Fibroblast of lung (primary cell): Measurements from ENCODE around the gene KRTAP21-3. TPM values are rescaled to one million over a fixed set of nuclear protein-coding genes. Genes with fewer than 3 reads are reported as not detected.

ENCODE experiments used
- DNase-seq, 2 donors: peaks; one replicate each; pipeline versions ENCODE4 v3.0.0 to v3.0.0-alpha.2; 2010; ENCODE audit warnings: low read depth in 2 of 2
- H2AFZ ChIP-seq: 2 replicates; pipeline ENCODE4 v1.5.1; 2012; ENCODE audit warnings: low read length, control low read depth, inconsistent platforms
- H3K27ac ChIP-seq: 2 replicates; pipeline ENCODE4 v1.5.1; 2011; ENCODE audit warnings: low read length, control low read depth; ENCODE audit not compliant: insufficient read depth
- H3K27me3 ChIP-seq: 2 replicates; pipeline ENCODE4 v1.5.1; 2011; ENCODE audit warnings: mild to moderate bottlenecking, low read length; ENCODE audit not compliant: control insufficient read depth, insufficient read depth
- H3K36me3 ChIP-seq: 2 replicates; pipeline ENCODE4 v1.5.1; 2011; ENCODE audit warnings: low read length; ENCODE audit not compliant: control insufficient read depth, insufficient read depth
- H3K4me1 ChIP-seq: 2 replicates; pipeline ENCODE4 v1.5.1; 2011; ENCODE audit warnings: low read length; ENCODE audit not compliant: control insufficient read depth, insufficient read depth; ENCODE audit errors: extremely low read depth
- H3K4me2 ChIP-seq: 2 replicates; pipeline ENCODE4 v1.5.1; 2011; ENCODE audit warnings: low read length, control low read depth; ENCODE audit not compliant: insufficient read depth; ENCODE audit errors: extremely low read depth
- H3K4me3 ChIP-seq, 4 experiments: fragments of 200-600 bp in 1 of 4; sonication (generic) in 1 of 4; replicated peaks in 1 of 4; 2 replicates each; pipeline ENCODE4 v1.5.1; 2011 to 2016; ENCODE audit warnings: low read length in 4 of 4, low read depth in 3 of 4, mild to moderate bottlenecking in 3 of 4, control low read depth in 2 of 4, inconsistent platforms in 1 of 4, mixed read lengths in 1 of 4; ENCODE audit not compliant: insufficient read depth in 1 of 4; ENCODE audit errors: control extremely low read depth in 1 of 4
- H3K79me2 ChIP-seq: 2 replicates; pipeline ENCODE4 v1.5.1; 2012; ENCODE audit warnings: mild to moderate bottlenecking, low read length, inconsistent platforms; ENCODE audit not compliant: control insufficient read depth, insufficient read depth
- H3K9ac ChIP-seq: 2 replicates; pipeline ENCODE4 v1.5.1; 2011; ENCODE audit warnings: mild to moderate bottlenecking, low read length, control low read depth; ENCODE audit not compliant: insufficient read depth
- H3K9me3 ChIP-seq: 2 replicates; pipeline ENCODE4 v1.5.1; 2012; ENCODE audit warnings: low read depth, low read length; ENCODE audit not compliant: control insufficient read depth, insufficient read depth
- H4K20me1 ChIP-seq: 2 replicates; pipeline ENCODE4 v1.5.1; 2011; ENCODE audit warnings: low read length; ENCODE audit not compliant: control insufficient read depth, insufficient read depth; ENCODE audit errors: extremely low read depth
- CTCF ChIP-seq, 2 donors: IDR thresholded peaks in 1 of 2; conservative IDR thresholded peaks in 1 of 2; 1 replicate in 1 of 2; 2 replicates in 1 of 2; pipeline ENCODE4 v1.5.1; 2011 to 2012; ENCODE audit warnings: low read length in 2 of 2, control low read depth in 1 of 2, inconsistent platforms in 1 of 2, low read depth in 1 of 2, mild to moderate bottlenecking in 1 of 2
- EZH2 ChIP-seq: IDR thresholded peaks from 2 replicates; pipeline ENCODE4 v1.5.1; 2012; ENCODE audit warnings: low read length, control low read depth, mild to moderate bottlenecking; ENCODE audit errors: missing control alignments
- polyA plus RNA-seq, 2 donors: library from polyadenylated mRNA; depleted of rRNA in 1 of 2; stranded (reverse) in 1 of 2; unstranded in 1 of 2; fragments of >200 nt; gene quantifications; 2 replicates each; pipeline ENCODE4 v1.2.1, GENCODE V29; 2011 to 2012; ENCODE audit warnings: missing spikeins in 1 of 2
- total RNA-seq: library from RNA; depleted of rRNA; stranded (reverse); fragments of >200 nt; gene quantifications from 2 replicates; pipeline ENCODE4 v1.2.1, GENCODE V29; 2014

Gene KRTAP21-3
- total and polyA plus RNA-seq, 2 donors (not counting 1 experiment from before 2014, with no cell fraction given): not detected

- Histone ChIP-seq H3K9me3 (no peaks in the 10 kb centered on the region), H3K27ac (no peak within 1 kb of the TSS), H3K36me3 (no peaks in the 10 kb centered on the region), H3K9ac (no peak within 1 kb of the TSS), H3K27me3 (no peaks in the 10 kb centered on the region), H3K4me2 (no peak within 1 kb of the TSS), H3K4me3 (no peak within 1 kb of the TSS), H3K4me1 (no peaks in the 10 kb centered on the region), H4K20me1 (no peaks in the 10 kb centered on the region), H2AFZ (no peak within 1 kb of the TSS), H3K79me2 (no peaks in the 10 kb centered on the region)
- TF ChIP-seq CTCF (conservative IDR thresholded peaks at IDR 0.05 in 1 of 2, IDR thresholded peaks at IDR 0.05 in 1 of 2; ENCODE audit: low read depth in 1 of 2, low read length in 2 of 2) (no peak), EZH2 (no peak)
- no peak for DNase-seq
These were observed 28.6 kb upstream of the KRTAP21-3 start, which contains the start of gene KRTAP21-2 for GRCh38 chr21:30747159-30747558. Gene KRTAP21-2, minus strand, starts transcription at chr21:30747259. Its CDS starts 57 bp downstream, at chr21:30747202.

GRCh38 chr21:30740462-30740861 is 21.9 kb upstream of the KRTAP21-3 start:
- Histone ChIP-seq H3K27ac (no peak overlapping the region), H3K36me3 (no peaks in the 10 kb centered on the region), H3K9me3 (no peaks in the 10 kb centered on the region), H3K9ac (no peak overlapping the region), H3K4me3 (no peak overlapping the region), H3K27me3 (no peaks in the 10 kb centered on the region), H3K4me2 (no peak overlapping the region), H4K20me1 (no peaks in the 10 kb centered on the region), H2AFZ (no peak overlapping the region), H3K4me1 (no peaks in the 10 kb centered on the region), H3K79me2 (no peaks in the 10 kb centered on the region)
- TF ChIP-seq EZH2: no peak
- no peak for TF ChIP-seq CTCF (conservative IDR thresholded peaks at IDR 0.05 in 1 of 2, IDR thresholded peaks at IDR 0.05 in 1 of 2; ENCODE audit: low read depth in 1 of 2, low read length in 2 of 2)
- DNase-seq: no peak

GRCh38 chr21:30733026-30733425 is 14.4 kb upstream of the KRTAP21-3 start:
- H3K9ac ChIP-seq: no peak overlapping the region
- no peaks in the 10 kb centered on the region for H4K20me1 ChIP-seq
- H3K27me3 ChIP-seq: no peaks in the 10 kb centered on the region
- H2AFZ ChIP-seq: no peak overlapping the region
- H3K27ac ChIP-seq: no peak overlapping the region
- H3K9me3 ChIP-seq: no peaks in the 10 kb centered on the region
- no peak overlapping the region for H3K4me2 ChIP-seq
- H3K4me3 ChIP-seq: no peak overlapping the region
- no peaks in the 10 kb centered on the region for H3K36me3 ChIP-seq
- DNase-seq: no peak
- H3K79me2 ChIP-seq: no peaks in the 10 kb centered on the region
- no peaks in the 10 kb centered on the region for H3K4me1 ChIP-seq
- TF ChIP-seq EZH2: no peak
